Vagina (tissue), 2 donors: ENCODE data around the gene HMX1.

Source experiments
- POLR2A ChIP-seq, 2 donors: fragments of 450-650 bp; IDR thresholded peaks; one replicate each; pipeline ENCODE4 v1.6.1; 2017; ENCODE audit warnings: antibody characterized with exemption in 2 of 2, mild to moderate bottlenecking in 2 of 2, moderate library complexity in 2 of 2
- POLR2AphosphoS5 ChIP-seq, 2 donors: sonication (generic); formaldehyde crosslinking; IDR thresholded peaks; one replicate each; pipeline ENCODE4 v1.9.0; 2017; ENCODE audit warnings: antibody characterized with exemption in 2 of 2, mild to moderate bottlenecking in 2 of 2, low read depth in 1 of 2; ENCODE audit not compliant: insufficient read depth in 1 of 2
- TF ChIP-seq, protein P1 (sequence below), 3 experiments: fragments of 450-650 bp in 2 of 3; fragments of 200-600 bp in 1 of 3; sonication (generic) in 1 of 3; IDR thresholded peaks; one replicate each; pipeline ENCODE4 v1.5.1; 2017 to 2019; ENCODE audit warnings: antibody characterized with exemption in 3 of 3, mild to moderate bottlenecking in 2 of 3, moderate library complexity in 2 of 3

DNA sequence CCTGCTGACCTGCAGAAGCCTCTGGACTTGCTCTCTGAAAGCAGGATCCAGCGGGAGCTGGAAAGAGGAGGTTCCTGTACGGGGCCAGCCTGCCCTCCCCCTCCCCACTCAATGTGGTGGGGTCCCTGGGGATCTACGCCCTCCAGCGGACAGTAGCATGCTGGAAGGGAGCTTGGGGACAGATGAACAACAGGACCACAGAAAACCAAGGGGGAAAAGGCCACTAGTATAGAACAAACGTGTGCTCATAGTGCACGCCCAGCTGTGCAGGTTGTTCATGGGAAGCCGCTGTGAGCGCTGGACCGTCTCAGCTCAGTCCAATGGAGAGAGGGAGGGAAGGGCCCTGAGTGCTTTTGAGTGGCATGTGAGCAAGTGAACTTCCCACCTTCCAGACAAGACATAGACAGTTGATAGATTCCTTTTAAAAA lies 15.8 kb downstream of the HMX1 start:
- TF ChIP-seq, protein P1, sequence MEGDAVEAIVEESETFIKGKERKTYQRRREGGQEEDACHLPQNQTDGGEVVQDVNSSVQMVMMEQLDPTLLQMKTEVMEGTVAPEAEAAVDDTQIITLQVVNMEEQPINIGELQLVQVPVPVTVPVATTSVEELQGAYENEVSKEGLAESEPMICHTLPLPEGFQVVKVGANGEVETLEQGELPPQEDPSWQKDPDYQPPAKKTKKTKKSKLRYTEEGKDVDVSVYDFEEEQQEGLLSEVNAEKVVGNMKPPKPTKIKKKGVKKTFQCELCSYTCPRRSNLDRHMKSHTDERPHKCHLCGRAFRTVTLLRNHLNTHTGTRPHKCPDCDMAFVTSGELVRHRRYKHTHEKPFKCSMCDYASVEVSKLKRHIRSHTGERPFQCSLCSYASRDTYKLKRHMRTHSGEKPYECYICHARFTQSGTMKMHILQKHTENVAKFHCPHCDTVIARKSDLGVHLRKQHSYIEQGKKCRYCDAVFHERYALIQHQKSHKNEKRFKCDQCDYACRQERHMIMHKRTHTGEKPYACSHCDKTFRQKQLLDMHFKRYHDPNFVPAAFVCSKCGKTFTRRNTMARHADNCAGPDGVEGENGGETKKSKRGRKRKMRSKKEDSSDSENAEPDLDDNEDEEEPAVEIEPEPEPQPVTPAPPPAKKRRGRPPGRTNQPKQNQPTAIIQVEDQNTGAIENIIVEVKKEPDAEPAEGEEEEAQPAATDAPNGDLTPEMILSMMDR (IDR thresholded peaks at IDR 0.05) = no peak
- TF ChIP-seq POLR2A (IDR thresholded peaks at IDR 0.05) = no peak
- no peak for TF ChIP-seq POLR2AphosphoS5 (IDR thresholded peaks at IDR 0.05; ENCODE audit: insufficient read depth in 1 of 2, low read depth in 1 of 2)
